Calu3 (cell line): ENCODE results near the gene ST6GALNAC3. TPM values are rescaled to one million over a fixed set of nuclear protein-coding genes. Genes with fewer than 3 reads are reported as not detected.

Experiments
- BruUV-seq: library from RNA; stranded (reverse); fragments of 400-500 nt; replicated peaks from 2 replicates; lab custom pipeline; 2021; lab: Mats Ljungman, UMichigan
- CTCF ChIA-PET: fragments of 300-600 bp; sonication (Branson Sonifier 250); formaldehyde crosslinking; loops from one replicate; lab custom pipeline; 2022; ENCODE audit warnings: antibody characterized with exemption; lab: Charles Lee
- DNase-seq: peaks from one replicate; pipeline ENCODE4 v3.0.0; 2022
- H3K27ac Mint-ChIP-seq: one replicate; pipeline ENCODE4 v1.8.0; 2022; ENCODE audit warnings: mixed read lengths; ENCODE audit not compliant: unreplicated experiment
- H3K27me3 Mint-ChIP-seq: one replicate; pipeline ENCODE4 v1.8.0; 2022; ENCODE audit warnings: mixed read lengths; ENCODE audit not compliant: unreplicated experiment
- H3K36me3 Mint-ChIP-seq: one replicate; pipeline ENCODE4 v1.8.0; 2022; ENCODE audit warnings: mild to moderate bottlenecking, moderate library complexity, mixed read lengths; ENCODE audit not compliant: insufficient read depth, unreplicated experiment
- H3K4me1 Mint-ChIP-seq: one replicate; pipeline ENCODE4 v1.8.0; 2022; ENCODE audit warnings: mild to moderate bottlenecking, low read depth, mixed read lengths; ENCODE audit not compliant: unreplicated experiment
- H3K4me3 Mint-ChIP-seq: one replicate; pipeline ENCODE4 v1.8.0; 2022; ENCODE audit warnings: mild to moderate bottlenecking, low read depth, moderate library complexity, mixed read lengths; ENCODE audit not compliant: unreplicated experiment
- H3K9me3 Mint-ChIP-seq: one replicate; pipeline ENCODE4 v1.8.0; 2022; ENCODE audit warnings: low read depth, mixed read lengths; ENCODE audit not compliant: unreplicated experiment
- intact Hi-C: fragments of 100-400 bp; cut with micrococcal nuclease; formaldehyde crosslinking; loops from one replicate; pipeline ENCODE4 v1.10.0; 2022; ENCODE audit not compliant: unreplicated experiment
- total RNA-seq: library from RNA; stranded (reverse); gene quantifications from 2 replicates; pipeline ENCODE4 v1.2.3, GENCODE V29; 2022
- TF ChIP-seq, protein P1 (sequence below): fragments of 200-600 bp; IDR thresholded peaks from one replicate; pipeline ENCODE4 v1.8.0; 2022; ENCODE audit warnings: antibody characterized with exemption; ENCODE audit not compliant: unreplicated experiment

Gene ST6GALNAC3
- total RNA-seq, 1 experiment from 2014 or later, result 0.87 TPM

DNA sequence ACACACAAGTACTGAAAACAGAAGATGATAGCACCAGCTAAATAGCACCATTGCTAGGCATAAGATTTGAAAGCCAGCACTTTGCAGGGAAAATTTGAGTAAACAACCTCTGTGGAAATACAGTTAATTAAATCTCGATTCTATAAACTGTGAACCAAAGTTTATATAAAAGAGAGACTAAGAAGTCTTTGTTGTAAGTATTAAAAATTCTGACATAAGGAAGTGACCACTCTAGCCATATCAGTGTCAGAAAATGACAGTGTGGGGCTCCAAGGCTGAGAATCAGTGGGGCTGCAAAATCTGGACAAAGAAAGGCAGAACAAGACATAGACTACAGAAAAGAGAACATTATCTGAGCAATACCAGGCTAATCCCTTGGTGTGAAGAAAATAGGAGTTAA, 292.2 kb downstream of the ST6GALNAC3 start:
- CTCF ChIA-PET, result no interaction called here
- BruUV-seq, result no TSS peak
- Mint-ChIP-seq H3K9me3 (no peaks in the 10 kb centered on the region), H3K27me3 (no peaks in the 10 kb centered on the region), H3K4me3 (no peak overlapping the region), H3K36me3 (no peaks in the 10 kb centered on the region), H3K27ac (no peak overlapping the region), H3K4me1 (no peaks in the 10 kb centered on the region)
- intact Hi-C loops, result no loop called here
- TF ChIP-seq, protein P1, sequence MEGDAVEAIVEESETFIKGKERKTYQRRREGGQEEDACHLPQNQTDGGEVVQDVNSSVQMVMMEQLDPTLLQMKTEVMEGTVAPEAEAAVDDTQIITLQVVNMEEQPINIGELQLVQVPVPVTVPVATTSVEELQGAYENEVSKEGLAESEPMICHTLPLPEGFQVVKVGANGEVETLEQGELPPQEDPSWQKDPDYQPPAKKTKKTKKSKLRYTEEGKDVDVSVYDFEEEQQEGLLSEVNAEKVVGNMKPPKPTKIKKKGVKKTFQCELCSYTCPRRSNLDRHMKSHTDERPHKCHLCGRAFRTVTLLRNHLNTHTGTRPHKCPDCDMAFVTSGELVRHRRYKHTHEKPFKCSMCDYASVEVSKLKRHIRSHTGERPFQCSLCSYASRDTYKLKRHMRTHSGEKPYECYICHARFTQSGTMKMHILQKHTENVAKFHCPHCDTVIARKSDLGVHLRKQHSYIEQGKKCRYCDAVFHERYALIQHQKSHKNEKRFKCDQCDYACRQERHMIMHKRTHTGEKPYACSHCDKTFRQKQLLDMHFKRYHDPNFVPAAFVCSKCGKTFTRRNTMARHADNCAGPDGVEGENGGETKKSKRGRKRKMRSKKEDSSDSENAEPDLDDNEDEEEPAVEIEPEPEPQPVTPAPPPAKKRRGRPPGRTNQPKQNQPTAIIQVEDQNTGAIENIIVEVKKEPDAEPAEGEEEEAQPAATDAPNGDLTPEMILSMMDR, result no peak
- DNase-seq, result no peak

DNA sequence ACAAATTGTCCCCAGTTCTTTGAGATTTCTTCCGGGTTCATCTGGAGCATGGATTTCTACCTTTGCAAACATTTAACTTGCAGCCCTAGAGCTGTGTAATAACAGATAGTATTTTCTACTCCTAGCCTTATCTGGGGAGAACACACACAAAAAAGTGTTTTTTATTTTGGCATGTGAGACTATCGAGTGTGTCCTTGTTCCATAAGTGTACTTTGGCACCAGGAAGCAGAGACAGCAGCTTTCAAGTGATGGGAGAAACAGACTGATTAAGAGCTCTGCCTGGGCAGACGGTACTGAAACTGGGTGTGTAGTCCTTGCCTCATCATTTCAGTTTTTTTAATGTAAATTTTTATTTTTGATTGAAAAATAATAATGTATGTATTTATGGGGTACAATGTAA, 297.4 kb downstream of the ST6GALNAC3 start:
- Mint-ChIP-seq H3K27me3 (no peaks in the 10 kb centered on the region), H3K27ac (no peak overlapping the region), H3K36me3 (no peaks in the 10 kb centered on the region), H3K4me3 (no peak overlapping the region), H3K4me1 (no peaks in the 10 kb centered on the region), H3K9me3 (no peaks in the 10 kb centered on the region)
- CTCF ChIA-PET, result no interaction called here
- no peak for DNase-seq
- no TSS peak for BruUV-seq
- intact Hi-C loops, result no loop called here
- TF ChIP-seq, protein P1, result no peak

DNA sequence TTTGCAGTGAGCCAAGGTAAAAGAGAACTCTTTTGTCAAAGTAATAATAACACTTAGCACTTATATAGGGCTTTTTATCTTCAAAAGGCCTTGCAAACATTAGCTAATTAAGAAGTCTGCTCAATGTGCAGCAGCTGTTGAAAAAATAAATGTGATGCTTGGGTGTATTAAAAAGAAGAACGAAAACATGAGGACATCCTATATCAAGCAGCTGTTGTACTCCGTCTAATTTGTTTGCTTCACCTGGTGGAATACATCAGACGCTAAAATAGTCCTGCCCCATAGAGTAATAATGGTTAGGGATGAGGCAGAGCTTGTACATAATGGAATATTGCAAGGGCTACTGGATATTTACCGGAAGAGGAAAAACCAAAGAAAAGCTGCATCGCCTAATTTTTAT, 299.5 kb downstream of the ST6GALNAC3 start:
- Mint-ChIP-seq H3K4me1 (no peaks in the 10 kb centered on the region), H3K27ac (no peak overlapping the region), H3K4me3 (no peak overlapping the region), H3K27me3 (no peaks in the 10 kb centered on the region), H3K36me3 (no peaks in the 10 kb centered on the region), H3K9me3 (no peaks in the 10 kb centered on the region)
- TF ChIP-seq, protein P1, result no peak
- CTCF ChIA-PET, result no interaction called here
- BruUV-seq, result no TSS peak
- no peak for DNase-seq
- intact Hi-C loops, result no loop called here

DNA sequence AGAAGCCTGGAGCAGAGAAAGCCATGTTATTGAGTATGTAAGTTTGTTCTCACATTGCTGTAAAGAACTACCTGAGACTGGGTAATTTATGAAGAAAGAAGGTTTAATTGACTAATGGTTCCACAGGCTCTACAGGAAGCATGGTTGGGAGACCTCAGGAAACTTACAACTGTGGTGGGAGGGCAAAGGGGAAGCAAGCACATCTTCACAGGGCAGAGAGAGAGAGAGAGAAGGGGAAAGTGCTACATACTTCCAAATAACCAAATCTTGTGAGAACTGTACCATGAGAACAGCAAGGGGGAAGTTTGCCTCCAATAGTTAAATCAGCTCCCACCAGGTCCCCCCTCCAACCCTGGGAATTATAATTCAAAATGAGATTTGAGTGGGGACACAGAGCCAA, 302.7 kb downstream of the ST6GALNAC3 start:
- DNase-seq, result no peak
- Mint-ChIP-seq H3K36me3 (no peaks in the 10 kb centered on the region), H3K4me1 (no peaks in the 10 kb centered on the region), H3K4me3 (no peak overlapping the region), H3K27me3 (no peaks in the 10 kb centered on the region), H3K27ac (no peak overlapping the region), H3K9me3 (no peaks in the 10 kb centered on the region)
- CTCF ChIA-PET, result no interaction called here
- TF ChIP-seq, protein P1, result no peak
- intact Hi-C loops, result no loop called here
- no TSS peak for BruUV-seq
